ENCODE measurements around the gene NT5E.

DNA sequence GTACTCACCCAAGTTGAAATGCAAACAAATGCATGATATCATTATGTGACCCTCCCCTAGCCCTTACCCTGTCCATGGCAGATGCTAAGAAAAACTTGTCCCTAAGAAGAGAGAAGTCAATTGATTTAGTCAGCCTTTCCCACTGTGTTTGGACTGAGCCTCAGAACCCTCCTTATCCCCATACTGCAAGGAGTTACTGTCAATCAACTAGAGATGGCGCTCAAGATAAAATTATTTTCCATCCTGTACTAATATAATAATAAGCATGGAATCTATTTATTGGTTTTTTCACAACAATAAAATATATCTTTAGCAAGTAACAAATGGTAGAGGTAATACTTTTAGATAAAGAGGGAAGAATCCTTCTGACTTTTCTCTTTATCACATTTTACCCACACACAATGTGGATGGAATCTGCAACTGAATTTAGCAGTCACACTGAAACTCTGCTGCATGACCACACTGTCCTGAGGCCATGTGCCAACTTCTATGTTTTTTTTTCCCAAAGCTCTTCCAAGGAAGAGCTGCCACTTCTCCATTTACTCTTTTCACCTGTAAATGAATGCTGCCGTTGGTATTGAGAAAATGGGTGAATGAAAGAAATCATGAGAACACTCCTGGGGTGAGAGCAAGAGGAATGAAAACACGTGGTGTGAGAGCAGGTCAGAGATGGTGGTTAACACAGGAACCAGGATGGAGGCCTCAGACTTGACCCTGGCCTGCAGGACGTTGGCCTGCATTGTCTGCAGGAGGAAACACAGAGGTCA lies 10.5 kb downstream of the NT5E start:
- no peak for TF ChIP-seq EZH2 (IDR thresholded peaks at IDR 0.05; ENCODE audit: low read depth)
- TF ChIP-seq, protein P1, sequence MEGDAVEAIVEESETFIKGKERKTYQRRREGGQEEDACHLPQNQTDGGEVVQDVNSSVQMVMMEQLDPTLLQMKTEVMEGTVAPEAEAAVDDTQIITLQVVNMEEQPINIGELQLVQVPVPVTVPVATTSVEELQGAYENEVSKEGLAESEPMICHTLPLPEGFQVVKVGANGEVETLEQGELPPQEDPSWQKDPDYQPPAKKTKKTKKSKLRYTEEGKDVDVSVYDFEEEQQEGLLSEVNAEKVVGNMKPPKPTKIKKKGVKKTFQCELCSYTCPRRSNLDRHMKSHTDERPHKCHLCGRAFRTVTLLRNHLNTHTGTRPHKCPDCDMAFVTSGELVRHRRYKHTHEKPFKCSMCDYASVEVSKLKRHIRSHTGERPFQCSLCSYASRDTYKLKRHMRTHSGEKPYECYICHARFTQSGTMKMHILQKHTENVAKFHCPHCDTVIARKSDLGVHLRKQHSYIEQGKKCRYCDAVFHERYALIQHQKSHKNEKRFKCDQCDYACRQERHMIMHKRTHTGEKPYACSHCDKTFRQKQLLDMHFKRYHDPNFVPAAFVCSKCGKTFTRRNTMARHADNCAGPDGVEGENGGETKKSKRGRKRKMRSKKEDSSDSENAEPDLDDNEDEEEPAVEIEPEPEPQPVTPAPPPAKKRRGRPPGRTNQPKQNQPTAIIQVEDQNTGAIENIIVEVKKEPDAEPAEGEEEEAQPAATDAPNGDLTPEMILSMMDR (conservative IDR thresholded peaks at IDR 0.05), result no peak
